Measurements from ENCODE around the gene KRT76.

KRT76 gene

DNA sequence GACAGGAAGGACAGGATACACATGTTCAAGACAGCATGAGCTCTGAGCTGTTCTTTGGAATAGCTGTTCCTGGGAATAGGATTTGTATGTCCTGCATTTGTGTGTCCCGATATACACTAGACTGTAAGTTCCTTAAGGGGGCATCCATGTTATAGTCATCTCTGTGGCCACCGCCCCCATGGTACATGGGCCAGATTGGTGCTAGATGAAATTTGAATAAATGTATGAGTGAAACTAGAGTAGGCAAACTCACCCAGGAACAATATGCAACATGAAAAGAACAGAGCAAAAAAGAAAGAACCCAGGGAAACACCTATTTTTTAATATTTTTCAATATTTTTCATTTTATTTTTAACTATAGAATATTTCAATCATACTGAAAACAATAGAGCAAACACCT, 48.8 kb downstream of the KRT76 start:
- no peak for DNase-seq

DNA sequence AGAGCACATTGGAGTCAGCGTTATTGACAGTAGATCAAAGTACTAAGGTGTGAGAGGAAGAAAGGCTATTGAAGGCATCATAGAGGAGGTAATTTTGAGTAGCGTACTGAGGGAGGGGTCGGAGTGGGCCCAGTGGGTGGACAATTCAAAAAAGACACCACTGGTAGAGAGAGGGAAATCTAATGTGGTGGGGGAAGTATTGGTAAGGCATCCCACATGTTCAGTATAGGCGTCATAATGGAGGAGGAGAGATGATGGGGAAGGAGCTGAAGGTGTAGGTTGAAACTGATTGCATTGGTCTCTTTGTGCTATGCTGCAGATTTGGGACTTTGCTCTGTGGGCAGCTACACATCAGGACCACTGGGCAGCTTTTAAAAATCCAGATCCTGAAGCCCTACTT, 50.1 kb downstream of the KRT76 start:
- DNase-seq, result no peak

DNA sequence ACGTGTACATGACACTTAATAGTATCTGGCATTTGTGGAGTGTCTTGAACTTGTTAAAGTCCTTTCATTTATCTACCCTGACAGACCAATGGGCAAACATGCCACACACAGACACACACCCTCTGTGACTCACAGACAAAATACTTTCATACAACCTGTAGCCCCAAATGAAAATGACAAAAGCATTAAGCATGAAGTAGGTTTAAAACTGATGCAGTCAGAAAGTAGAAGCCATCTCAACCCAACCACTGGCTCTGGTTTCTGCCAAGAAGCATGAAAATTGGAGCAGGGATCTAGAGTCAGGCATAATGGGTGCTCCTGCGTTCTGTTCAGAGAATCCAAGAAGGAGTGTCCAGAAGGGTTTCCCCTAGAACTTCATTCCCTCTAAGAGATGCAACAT, 50.7 kb downstream of the KRT76 start:
- DNase-seq, result no peak

DNA sequence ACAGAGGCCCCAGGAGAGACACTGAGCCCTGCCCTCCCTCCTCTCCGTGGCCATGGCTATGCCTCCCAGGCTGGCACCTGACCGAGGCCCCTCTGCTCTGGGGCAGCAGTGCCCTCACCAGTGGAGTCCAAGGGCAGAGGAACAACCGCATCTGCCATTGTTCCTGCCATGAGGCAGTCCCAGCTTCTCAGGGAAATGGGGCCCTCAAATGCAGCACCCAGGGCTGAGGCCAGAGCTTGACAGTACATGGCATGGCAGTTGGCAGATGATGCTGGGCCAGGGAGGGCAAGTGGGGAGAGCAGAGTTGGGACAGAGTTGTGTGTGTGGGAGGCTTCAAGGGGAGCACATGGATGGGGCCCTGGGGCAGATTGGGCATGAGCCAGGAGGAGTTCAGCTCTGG, 52.8 kb downstream of the KRT76 start:
- no peak for DNase-seq

DNA sequence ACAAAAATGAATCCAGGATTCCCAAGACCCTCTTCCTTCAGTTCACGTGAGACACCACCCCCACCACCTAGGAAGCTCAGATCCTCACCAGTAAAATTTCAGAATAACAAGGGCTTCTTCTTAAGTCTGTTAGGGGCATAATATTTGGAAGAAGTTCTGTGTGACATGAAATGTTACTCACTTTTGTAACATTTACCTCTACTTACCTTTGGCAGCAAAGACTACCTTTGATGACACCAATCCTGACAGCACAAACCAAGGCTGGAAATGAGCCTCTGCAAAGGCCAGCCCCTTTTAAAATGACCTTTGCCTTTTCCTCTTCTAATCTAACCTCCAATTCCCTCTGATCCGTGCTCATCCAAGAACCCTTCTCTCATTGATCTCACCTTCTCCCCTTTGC, 54.5 kb downstream of the KRT76 start:
- no peak for DNase-seq

DNA sequence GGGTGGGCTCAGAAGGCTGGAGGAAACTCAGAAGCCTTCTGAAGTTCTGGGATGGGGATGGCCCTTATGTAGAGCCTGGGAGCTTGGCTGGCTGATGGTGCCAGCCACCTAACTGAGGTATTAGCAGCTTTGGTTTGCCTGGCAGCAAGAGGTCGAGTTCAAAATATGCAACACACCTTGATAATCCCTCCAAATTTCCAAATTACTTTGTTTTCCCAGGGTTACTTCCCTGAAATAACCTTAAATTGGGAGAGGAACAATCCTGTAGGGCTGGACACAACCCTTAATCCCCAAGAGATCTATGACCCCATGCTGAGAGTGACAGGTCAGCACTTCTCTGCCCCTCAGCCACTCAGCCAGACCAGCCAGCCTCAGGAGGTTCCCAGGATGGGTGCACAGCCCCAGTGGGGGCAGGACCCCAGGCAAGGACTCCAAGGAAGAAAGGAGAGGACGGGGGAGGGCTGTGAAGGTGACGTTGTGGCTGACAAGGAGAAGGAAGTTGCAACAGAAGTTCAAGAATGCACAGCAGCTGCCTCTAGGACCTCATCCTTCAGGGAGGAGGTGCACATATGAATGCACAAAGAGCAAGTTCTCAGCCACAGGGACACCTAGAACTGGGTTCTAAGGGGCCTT, 55.2 kb downstream of the KRT76 start:
- DNase-seq, result no peak

DNA sequence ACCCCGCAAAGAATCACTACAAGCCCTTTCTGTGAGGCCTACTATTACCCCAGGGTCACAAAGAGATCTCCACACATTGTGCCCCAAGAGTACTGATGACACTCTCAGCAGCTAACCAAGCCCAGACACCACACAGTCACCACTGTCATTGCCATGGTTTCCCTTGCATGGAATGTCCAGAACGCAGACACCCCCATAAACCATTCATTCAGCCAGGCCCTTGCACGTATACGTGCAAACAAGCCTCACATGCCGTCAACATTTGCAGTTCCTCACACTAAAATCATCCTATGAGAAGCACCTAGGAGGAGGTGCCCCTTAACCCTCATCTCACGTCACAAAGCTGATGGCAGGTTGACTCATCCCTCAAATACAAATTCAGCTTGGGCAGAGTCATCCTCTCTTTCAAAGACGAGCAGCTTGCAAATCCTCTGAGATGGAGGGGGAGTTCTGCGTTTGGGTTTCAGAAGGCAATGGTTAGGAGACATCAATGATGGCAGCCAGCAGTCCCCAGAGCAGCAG, 56.7 kb downstream of the KRT76 start:
- DNase-seq, result no peak
